ENCODE data around the gene NTF4. TPM values are rescaled to one million over a fixed set of nuclear protein-coding genes. Genes with fewer than 3 reads are reported as not detected.
"Not testable (repeated sequence)": the region's sequence is repeated elsewhere in the genome, so short reads cannot be mapped to it uniquely, and the experiment has no call there.

NTF4 gene
- total and polyA plus RNA-seq, 8 donors, result 0.09 TPM; not detected in 7

DNA sequence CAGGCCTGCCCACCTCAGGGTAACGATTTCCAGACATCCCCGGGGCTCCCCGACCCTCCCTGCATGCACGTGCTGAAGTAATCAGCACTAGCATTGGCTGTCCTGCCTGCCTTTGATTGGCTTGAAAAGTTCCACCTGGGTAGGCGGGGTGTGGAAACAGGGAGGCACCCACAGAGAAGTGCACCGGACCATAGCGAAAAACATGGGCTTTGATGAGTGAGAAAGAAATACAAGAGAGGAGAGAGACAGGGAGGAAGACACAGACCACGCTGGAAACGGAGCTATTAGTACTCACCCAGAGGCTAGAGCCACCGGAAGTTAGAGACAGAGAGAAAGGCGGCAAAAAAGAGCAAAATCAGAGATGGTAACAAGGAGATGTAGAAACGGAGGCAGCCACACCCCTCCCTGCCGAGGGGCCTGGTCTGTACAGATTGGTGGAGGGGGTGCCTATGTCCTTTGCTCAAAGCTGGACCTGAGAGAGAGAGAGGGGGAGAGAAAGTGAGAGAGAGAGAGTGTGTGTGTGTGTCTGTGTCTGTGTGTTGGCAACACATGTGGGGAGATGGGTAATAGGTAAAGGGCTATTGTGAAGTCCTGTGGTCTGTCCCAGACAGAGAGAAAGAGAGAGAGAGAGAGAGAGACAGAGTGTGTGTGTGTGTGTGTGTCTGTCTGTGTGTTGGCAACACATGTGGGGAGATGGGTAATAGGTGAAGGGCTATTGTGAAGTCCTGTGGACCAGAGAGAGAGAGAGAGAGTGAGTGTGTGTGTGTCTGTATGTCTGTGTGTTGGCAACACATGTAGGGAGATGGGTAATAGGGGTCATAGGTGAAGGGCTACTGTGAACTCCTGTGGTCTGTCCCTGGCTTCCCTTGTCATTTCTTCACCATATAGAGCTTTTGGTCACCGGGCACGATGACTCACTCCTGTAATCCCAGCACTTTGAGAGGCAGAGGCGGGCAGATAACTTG is 43.4 kb downstream of the NTF4 start:
- Histone ChIP-seq H3K27me3 (no peaks in the 10 kb centered on the region), H3K4me3 (no peak overlapping the region), H3K36me3 (no peaks in the 10 kb centered on the region), H3K4me1 (peaks cover 0 to 9% (median 3%) of the 10 kb centered on the region in 3 donors), H3K27ac (no peak overlapping the region), H3K9me3 (no peaks in the 10 kb centered on the region)
- 59 to 63% methylated on average over 16 of the region's 16 CpGs for WGBS, 2 donors
- no peak for DNase-seq
- no peak for ATAC-seq
- TF ChIP-seq, protein P1, sequence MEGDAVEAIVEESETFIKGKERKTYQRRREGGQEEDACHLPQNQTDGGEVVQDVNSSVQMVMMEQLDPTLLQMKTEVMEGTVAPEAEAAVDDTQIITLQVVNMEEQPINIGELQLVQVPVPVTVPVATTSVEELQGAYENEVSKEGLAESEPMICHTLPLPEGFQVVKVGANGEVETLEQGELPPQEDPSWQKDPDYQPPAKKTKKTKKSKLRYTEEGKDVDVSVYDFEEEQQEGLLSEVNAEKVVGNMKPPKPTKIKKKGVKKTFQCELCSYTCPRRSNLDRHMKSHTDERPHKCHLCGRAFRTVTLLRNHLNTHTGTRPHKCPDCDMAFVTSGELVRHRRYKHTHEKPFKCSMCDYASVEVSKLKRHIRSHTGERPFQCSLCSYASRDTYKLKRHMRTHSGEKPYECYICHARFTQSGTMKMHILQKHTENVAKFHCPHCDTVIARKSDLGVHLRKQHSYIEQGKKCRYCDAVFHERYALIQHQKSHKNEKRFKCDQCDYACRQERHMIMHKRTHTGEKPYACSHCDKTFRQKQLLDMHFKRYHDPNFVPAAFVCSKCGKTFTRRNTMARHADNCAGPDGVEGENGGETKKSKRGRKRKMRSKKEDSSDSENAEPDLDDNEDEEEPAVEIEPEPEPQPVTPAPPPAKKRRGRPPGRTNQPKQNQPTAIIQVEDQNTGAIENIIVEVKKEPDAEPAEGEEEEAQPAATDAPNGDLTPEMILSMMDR (IDR thresholded peaks at IDR 0.05), result no peak
- intact Hi-C loops (cut with DNase I), result no loop called here
- no peak for FAIRE-seq

DNA sequence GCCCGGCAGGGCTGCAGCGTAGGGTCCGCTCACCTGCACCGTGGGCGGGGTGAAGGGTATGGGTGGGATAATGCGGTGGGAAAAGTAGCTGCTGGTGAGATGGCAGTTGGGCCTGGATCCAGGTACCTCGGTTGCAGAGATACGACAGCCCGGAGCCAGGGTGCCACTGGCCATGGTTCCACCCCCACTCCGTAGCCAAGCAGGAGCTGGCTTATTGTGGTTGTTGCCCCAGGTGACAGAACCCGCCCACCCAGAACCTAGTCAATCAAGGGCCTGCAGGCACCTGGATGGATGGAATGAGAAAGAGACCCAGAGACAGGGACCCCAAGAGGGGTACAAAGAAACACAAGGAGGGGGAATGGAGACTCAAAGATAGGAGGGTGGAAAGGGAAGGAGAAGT is 44.3 kb downstream of the NTF4 start:
- peak overlapping the region in 1 of 4 donors; percentile 46 for H3K27ac ChIP-seq
- ATAC-seq, result peak; percentile 70 to 74 (median 71)

DNA sequence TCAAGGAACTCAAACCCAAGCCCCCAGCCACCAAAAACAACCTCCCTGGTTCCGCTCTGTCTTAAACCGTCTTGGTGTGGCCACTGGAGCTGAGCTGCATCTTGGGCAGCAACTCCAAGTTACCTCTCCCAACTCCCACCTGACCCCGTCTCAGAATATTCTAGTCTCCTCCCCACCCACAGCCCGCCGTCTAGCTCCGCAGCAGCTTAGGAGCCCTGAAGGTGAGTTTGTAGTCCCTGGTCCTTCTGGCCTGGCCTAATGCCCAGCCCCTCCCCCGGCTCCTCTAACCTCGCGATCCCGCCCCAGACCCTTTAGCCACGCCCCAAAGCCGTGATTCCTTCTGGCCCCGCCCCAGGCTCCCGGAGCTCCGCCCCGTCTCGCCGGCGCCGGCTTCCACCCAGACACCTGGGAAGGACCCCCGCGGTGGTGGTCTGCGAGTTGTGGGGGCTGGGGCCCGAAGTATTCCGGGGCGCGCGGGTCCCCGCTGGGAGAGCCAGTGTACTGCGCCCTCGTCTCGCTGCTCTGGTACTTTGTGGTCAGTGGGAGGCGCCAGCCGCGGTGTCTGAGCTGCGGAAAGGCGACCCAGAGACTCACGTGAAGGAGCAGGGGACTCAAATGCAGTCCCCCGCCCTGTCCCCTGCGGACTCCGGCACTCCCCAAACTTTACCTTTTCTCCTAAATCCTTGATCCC is 45.2 kb downstream of the NTF4 start:
- H3K27me3 ChIP-seq, result no peaks in the 10 kb centered on the region
- TF ChIP-seq, protein P1 (IDR thresholded peaks at IDR 0.05), result no peak
- H3K27ac ChIP-seq, result peak overlapping the region in 3 of 4 donors; percentile 26 to 50 (median 46)
- peak; percentile 80 to 97 (median 90) for DNase-seq
- no peaks in the 10 kb centered on the region for H3K36me3 ChIP-seq
- intact Hi-C loops (cut with DNase I), result no loop called here
- peaks cover 0 to 9% (median 3%) of the 10 kb centered on the region in 3 donors for H3K4me1 ChIP-seq
- 7 to 8% methylated on average over 36 to 41 of the region's 41 CpGs for WGBS, 2 donors
- ATAC-seq, result peak; percentile 85 to 93 (median 91)
- H3K4me3 ChIP-seq, result peak overlapping the region; percentile 5 to 56 (median 30)
- no peaks in the 10 kb centered on the region for H3K9me3 ChIP-seq
- no peak for FAIRE-seq

More for the DNA sequence above, 44.3 kb downstream of the NTF4 start:
- no peak for FAIRE-seq
- Histone ChIP-seq H3K4me1 (peaks cover 0 to 9% (median 3%) of the 10 kb centered on the region in 3 donors), H3K4me3 (peak overlapping the region in 2 of 4 donors; percentile 47 to 56), H3K36me3 (no peaks in the 10 kb centered on the region), H3K27me3 (no peaks in the 10 kb centered on the region), H3K9me3 (no peaks in the 10 kb centered on the region)
- TF ChIP-seq, protein P1 (IDR thresholded peaks at IDR 0.05), result no peak
- WGBS, 2 donors, result 18 to 25% methylated on average over 11 of the region's 11 CpGs
- peak; percentile 74 to 88 (median 78) for DNase-seq
- intact Hi-C loops (cut with DNase I), result no loop called here

DNA sequence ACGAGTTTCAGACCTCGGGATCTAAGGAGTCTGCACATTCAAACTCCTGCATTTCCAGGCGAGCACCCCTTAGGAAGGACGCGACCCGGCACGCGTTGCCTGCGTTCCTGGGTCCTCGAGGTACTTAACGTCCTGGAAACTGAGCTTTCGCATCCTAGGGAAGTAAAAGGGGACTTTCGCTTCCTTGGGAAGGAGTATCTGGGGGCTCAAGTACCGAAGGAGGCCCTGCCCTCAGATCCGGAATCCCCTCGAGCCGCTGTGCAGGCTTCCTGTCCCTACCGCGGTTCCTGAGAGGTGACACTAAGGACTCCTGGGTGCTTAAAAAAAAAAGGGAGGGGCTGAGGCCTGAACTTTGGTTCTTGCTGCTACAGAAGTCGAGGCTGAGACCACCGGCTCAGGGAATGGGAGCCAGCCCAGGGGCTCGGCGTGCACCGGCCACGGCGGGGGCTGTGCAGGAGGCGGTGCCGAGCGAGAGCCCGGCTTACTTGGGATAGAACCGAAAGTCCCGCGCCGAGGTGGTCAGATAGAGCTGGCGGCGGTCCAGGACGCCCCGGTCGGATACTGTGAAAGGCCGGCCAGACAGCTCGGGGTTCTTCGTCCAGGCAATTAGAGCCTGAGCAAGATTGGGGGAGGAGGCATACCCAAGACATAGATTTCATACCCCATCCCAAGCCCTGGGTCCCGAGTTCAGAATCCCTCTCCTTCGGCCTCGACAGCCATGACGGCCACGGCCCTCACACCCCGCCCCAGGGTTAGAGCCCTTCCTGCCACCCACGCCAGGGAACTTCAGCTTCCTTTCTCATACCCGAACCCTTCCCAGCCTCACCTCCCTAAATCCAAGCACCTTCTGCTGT is 46.0 kb downstream of the NTF4 start:
- H3K4me1 ChIP-seq; intact Hi-C loops (cut with DNase I); H3K27ac ChIP-seq; H3K9me3 ChIP-seq; H3K27me3 ChIP-seq; FAIRE-seq; H3K36me3 ChIP-seq: not testable (repeated sequence)
- ATAC-seq (peak in 3 of 4 donors; percentile 1 to 5 (median 3)), DNase-seq (peak in 3 of 6 donors; percentile 36 to 75 (median 57))
- H3K4me3 ChIP-seq, result peak overlapping the region in 3 of 4 donors; percentile 8 to 56 (median 47)
- WGBS, 2 donors, result 7 to 13% methylated on average over 43 to 50 of the region's 50 CpGs
